ENCODE results near the gene TBL1XR1. TPM values are rescaled to one million over a fixed set of nuclear protein-coding genes. Genes with fewer than 3 reads are reported as not detected.

TBL1XR1 gene
- total RNA-seq, 2 experiments from 2014 or later = 63.2 to 67.8 TPM

- H3K27me3 Mint-ChIP-seq = no peaks in the 10 kb centered on the region
- peaks cover 0 to under 1% of the 10 kb centered on the region in 2 experiments for H3K9me3 ChIP-seq (ENCODE audit: control insufficient read depth in 1 of 2, insufficient read depth in 1 of 2, low read length in 2 of 2)
- ATAC-seq (ENCODE audit: poor library complexity) = no peak
- POLR2A ChIA-PET = interaction anchor here (0.6 kb wide), 1 partner anchor 154 kb away, joined by 3 read pairs; no protein-coding TSS in a partner anchor
- H3K4me3 Mint-ChIP-seq = no peak overlapping the region
- no peak overlapping the region for H3K27ac Mint-ChIP-seq
- no peak overlapping the region for H3K27ac ChIP-seq (ENCODE audit: low read depth in 1 of 2, low read length in 2 of 2)
- no peaks in the 10 kb centered on the region for H3K27me3 ChIP-seq (ENCODE audit: control insufficient read depth in 1 of 2, insufficient read depth in 2 of 2, low read length in 2 of 2)
- H3K4me1 ChIP-seq (ENCODE audit: insufficient read depth, low read length) = no peaks in the 10 kb centered on the region
- CTCF ChIA-PET = interaction anchor here (1.0 kb wide), 1 partner anchor 21 kb away, joined by 3 read pairs; no protein-coding TSS in a partner anchor
- peaks cover 7% of the 10 kb centered on the region for H3K4me1 Mint-ChIP-seq (ENCODE audit: low read depth)
- no peak for DNase-seq
- no peak overlapping the region for H3K4me3 ChIP-seq (ENCODE audit: low read length)
- TF ChIP-seq, protein P1, sequence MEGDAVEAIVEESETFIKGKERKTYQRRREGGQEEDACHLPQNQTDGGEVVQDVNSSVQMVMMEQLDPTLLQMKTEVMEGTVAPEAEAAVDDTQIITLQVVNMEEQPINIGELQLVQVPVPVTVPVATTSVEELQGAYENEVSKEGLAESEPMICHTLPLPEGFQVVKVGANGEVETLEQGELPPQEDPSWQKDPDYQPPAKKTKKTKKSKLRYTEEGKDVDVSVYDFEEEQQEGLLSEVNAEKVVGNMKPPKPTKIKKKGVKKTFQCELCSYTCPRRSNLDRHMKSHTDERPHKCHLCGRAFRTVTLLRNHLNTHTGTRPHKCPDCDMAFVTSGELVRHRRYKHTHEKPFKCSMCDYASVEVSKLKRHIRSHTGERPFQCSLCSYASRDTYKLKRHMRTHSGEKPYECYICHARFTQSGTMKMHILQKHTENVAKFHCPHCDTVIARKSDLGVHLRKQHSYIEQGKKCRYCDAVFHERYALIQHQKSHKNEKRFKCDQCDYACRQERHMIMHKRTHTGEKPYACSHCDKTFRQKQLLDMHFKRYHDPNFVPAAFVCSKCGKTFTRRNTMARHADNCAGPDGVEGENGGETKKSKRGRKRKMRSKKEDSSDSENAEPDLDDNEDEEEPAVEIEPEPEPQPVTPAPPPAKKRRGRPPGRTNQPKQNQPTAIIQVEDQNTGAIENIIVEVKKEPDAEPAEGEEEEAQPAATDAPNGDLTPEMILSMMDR (IDR thresholded peaks at IDR 0.05) = no peak
- intact Hi-C loops (cut with DNase I, micrococcal nuclease) = no loop called here
- no peaks in the 10 kb centered on the region for H3K36me3 ChIP-seq (ENCODE audit: insufficient read depth, low read length)
- H3K36me3 Mint-ChIP-seq (ENCODE audit: low read depth) = no peaks in the 10 kb centered on the region
- no peaks in the 10 kb centered on the region for H3K9me3 Mint-ChIP-seq
Observed at GRCh38 chr3:177238686-177239216, 41.5 kb upstream of the TBL1XR1 start.

DNA sequence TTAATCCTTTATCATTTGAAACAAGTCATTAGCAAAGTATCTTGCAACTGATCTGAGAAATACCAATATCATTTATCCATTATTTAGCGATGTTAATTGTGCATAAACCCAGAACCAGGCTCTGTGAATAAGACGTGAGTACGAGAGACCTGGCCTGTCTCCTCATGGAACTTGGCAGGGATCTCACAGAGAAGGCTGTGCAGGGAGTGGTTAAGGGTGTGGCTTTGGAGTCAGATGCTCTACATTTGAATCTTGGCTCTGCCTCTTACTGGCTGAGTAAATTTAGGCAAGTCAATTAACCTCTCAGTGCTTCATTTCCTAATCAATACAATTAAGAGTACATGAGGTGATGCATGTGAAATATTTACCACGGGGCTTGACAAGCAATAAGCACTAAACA, 39.9 kb upstream of the TBL1XR1 start:
- intact Hi-C loops (cut with DNase I, micrococcal nuclease) = no loop called here

GRCh38 chr3:177236704-177237103, 39.4 kb upstream of the TBL1XR1 start:
- no peak for DNase-seq
- Histone ChIP-seq H3K4me1 (ENCODE audit: insufficient read depth, low read length) (no peaks in the 10 kb centered on the region), H3K4me3 (ENCODE audit: low read length) (no peak overlapping the region), H3K36me3 (ENCODE audit: insufficient read depth, low read length) (no peaks in the 10 kb centered on the region), H3K27me3 (ENCODE audit: control insufficient read depth in 1 of 2, insufficient read depth in 2 of 2, low read length in 2 of 2) (no peaks in the 10 kb centered on the region), H3K9me3 (ENCODE audit: control insufficient read depth in 1 of 2, insufficient read depth in 1 of 2, low read length in 2 of 2) (peaks cover 0 to 4% of the 10 kb centered on the region in 2 experiments), H3K27ac (ENCODE audit: low read depth in 1 of 2, low read length in 2 of 2) (no peak overlapping the region)
- ATAC-seq (ENCODE audit: poor library complexity) = no peak
- intact Hi-C loops (cut with DNase I, micrococcal nuclease) = no loop called here
- POLR2A ChIA-PET = no interaction called here
- H3K4me1 Mint-ChIP-seq (ENCODE audit: low read depth) = peaks cover 7% of the 10 kb centered on the region
- H3K4me3 Mint-ChIP-seq = no peak overlapping the region
- no peaks in the 10 kb centered on the region for H3K27me3 Mint-ChIP-seq
- no peak overlapping the region for H3K27ac Mint-ChIP-seq
- CTCF ChIA-PET = no interaction called here
- H3K9me3 Mint-ChIP-seq = no peaks in the 10 kb centered on the region
- TF ChIP-seq, protein P1 (IDR thresholded peaks at IDR 0.05) = no peak
- no peaks in the 10 kb centered on the region for H3K36me3 Mint-ChIP-seq (ENCODE audit: low read depth)

More for the DNA sequence above, 39.9 kb upstream of the TBL1XR1 start:
- H3K4me1 Mint-ChIP-seq (ENCODE audit: low read depth) = peaks cover 7% of the 10 kb centered on the region
- no peaks in the 10 kb centered on the region for H3K36me3 ChIP-seq (ENCODE audit: insufficient read depth, low read length)
- ATAC-seq (ENCODE audit: poor library complexity) = no peak
- no peaks in the 10 kb centered on the region for H3K9me3 Mint-ChIP-seq
- no peak for DNase-seq
- TF ChIP-seq, protein P1 (IDR thresholded peaks at IDR 0.05) = no peak
- POLR2A ChIA-PET = no interaction called here
- H3K27me3 ChIP-seq (ENCODE audit: control insufficient read depth in 1 of 2, insufficient read depth in 2 of 2, low read length in 2 of 2) = no peaks in the 10 kb centered on the region
- peaks cover 0 to 4% of the 10 kb centered on the region in 2 experiments for H3K9me3 ChIP-seq (ENCODE audit: control insufficient read depth in 1 of 2, insufficient read depth in 1 of 2, low read length in 2 of 2)
- H3K4me1 ChIP-seq (ENCODE audit: insufficient read depth, low read length) = no peaks in the 10 kb centered on the region
- no peak overlapping the region for H3K27ac Mint-ChIP-seq
- no peak overlapping the region for H3K4me3 ChIP-seq (ENCODE audit: low read length)
- no peaks in the 10 kb centered on the region for H3K36me3 Mint-ChIP-seq (ENCODE audit: low read depth)
- H3K27ac ChIP-seq (ENCODE audit: low read depth in 1 of 2, low read length in 2 of 2) = no peak overlapping the region
- CTCF ChIA-PET = no interaction called here
- H3K4me3 Mint-ChIP-seq = no peak overlapping the region
- no peaks in the 10 kb centered on the region for H3K27me3 Mint-ChIP-seq

Data from CD4-positive, alpha-beta T cell (primary cell).